HTERT RPE-1 (cell line): ENCODE data around the gene ABCD2.
"Not testable (repeated sequence)": the region's sequence is repeated elsewhere in the genome, so short reads cannot be mapped to it uniquely, and the experiment has no call there.

ENCODE experiments used
- in situ Hi-C: fragments of 300-500 bp; cut with MboI; formaldehyde crosslinking; loops from 4 replicates; pipeline ENCODE4 v1.14.3; 2020; ENCODE audit warnings: low sequenced_read_pairs

Gene ABCD2

DNA sequence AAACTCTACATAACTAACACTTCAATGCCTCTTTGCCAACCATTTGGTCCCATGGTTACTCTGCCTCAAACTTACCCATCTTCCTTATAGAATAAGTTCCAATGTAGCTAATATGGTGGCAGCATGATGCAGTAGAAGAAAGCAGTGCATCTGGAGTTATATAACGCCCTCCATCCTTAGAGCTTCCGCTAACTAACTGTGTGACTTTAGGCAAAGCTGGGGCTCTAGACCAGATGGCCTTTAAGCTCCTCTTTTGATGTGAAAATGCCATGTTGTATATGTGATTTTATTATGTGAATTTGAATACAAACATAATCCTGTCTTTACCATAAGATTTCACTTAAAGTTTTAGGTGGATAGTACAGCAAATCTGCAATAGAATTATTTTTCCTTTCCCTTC lies 6.1 kb downstream of the ABCD2 start:
- in situ Hi-C loops = no loop called here

DNA sequence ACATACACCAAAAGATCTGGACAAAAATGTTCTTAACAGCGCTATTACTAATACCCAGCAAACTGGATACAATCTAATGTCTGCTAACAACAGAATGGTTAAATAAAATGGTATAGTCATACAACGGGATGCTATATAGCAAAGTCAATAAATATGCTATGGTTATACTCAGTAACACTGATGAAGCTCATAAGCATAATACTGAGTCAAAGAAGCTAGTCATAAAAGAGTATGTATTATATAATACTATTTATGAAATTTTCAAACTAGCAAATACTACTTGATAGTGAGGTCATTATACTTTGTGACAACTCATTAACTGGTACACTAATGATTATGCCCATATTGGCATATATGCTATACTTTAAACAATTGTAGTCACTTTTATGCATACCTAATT lies 7.4 kb downstream of the ABCD2 start:
- in situ Hi-C loops = no loop called here

DNA sequence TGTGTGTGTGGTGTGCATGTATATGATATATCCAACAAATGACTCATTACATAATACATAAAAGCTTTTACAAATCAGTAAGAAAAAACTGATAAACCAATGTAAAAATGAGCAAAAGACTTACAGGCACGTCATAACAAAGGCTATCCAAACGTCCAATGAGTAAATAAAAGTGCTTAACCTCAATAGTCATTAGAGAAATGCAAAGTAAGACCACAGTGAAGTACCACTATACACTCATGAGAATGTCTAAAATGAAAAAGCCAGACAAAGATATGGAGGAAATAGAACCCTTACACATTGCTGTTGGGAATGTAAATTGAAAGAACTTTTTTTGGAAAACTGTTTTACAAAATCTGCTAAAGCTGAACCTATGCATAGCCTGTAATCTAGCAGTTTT lies 7.8 kb downstream of the ABCD2 start:
- in situ Hi-C loops = no loop called here

DNA sequence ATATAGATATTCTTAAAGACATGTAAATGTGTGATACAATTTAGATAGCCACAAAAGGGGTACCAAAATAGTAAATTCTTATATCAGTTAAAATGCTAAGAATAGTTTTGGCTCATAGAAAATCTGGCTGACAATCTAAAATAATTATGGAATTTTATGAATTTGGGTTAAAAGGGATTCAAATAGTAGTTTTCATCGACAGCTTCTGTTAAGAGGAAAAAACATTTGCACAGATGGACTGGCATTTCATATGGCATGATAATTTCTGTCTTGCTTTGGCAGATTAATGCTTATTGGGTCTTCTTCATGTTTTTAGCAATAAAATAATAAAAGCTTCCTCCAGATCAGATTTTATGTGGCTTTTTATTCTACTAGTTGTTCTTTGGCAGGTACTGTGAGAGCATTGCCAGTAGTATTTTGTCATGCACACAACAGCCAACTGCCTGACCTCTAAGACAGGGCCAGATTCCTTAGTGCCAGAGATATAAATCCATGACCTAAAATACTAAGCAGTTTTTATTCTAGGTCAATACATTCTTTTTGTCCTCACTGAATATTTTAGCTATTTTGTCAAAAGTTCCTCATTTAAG lies 9.1 kb downstream of the ABCD2 start:
- in situ Hi-C loops = no loop called here

DNA sequence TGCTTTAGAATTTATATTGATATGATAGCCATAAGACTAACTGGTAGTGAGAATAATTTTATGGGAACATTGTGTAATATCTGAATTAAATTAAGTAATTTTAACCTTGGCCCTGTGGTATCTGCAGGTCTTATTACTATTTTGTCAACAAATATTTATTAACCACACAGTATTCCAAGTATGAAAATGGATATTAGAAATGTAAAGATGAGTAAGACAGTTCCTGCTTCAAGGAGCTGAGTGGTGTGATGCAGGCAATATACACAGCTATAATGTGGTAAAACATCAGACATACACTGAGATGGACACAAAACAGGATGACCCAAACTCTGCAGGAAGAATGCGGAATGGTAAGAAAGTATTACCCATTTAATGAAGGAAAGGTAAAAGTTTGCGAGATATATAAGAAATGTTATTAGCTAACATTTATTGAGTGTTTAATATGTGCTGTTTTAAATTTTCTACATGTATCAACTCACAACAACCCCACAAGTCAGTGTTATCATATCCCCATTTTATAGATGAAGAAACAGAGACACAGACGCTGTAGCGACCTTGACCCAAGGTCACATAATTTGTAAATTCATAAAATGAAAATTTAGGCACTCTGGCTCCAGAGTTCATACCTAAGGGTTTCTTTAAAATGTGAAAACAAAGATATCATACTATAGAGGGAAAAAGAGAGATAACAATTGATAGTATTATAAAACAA lies 12.7 kb downstream of the ABCD2 start:
- in situ Hi-C loops = no loop called here

DNA sequence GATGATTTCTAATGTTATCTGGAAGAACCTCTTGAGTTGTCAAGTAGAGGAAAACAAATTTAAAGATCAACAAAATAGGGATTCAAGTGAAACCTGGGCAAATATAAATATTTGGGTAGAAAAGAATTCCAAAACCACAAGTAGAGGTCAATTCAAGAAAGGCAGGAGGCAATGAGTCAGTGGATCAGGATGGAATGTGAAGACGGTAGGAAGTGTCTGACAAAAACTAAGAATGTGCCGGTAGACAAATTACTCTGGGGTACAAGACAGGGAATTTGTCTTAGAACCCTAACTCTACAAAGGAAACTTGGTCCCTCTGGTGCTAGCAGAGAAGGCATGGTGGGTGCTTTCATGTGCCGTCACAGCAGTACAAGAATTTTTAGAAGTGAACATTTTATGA lies 13.6 kb downstream of the ABCD2 start:
- in situ Hi-C loops = no loop called here

DNA sequence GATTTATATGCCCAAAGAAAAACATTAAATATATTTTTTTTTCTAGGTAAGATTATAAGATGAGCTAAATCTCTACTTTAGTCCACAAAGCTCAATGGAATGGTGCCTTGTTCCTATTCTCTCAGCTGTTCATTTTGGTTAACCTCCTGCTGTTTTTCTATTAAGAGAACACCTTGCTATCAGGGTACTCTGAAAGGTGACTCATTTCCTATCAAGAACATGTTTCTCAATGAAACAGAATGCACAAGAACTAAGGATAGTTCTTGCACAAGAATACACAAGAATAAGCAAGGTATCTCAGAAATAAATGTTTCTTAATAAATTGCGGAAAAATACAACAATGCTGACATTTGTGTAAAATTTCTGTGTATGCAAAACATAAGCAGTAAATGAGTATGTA lies 14.1 kb downstream of the ABCD2 start:
- in situ Hi-C loops = no loop called here

DNA sequence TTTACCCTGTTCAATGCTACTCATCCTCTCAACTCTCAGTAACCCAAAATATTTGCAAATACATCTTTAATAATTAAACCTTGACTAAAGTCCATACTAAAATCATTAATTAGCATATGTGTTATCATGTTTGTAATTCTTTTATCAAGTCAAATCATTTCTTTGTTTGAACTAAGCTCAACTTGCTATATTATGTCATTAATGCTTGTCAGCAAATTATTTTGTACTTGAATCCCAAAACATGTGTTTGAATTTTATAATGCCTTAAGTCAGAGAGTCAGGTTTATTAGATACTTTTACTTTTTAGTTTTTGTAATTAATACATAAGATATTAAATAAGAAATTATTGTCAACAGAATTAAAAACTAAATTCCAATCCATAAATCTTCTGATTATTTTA lies 16.5 kb downstream of the ABCD2 start:
- in situ Hi-C loops = no loop called here

DNA sequence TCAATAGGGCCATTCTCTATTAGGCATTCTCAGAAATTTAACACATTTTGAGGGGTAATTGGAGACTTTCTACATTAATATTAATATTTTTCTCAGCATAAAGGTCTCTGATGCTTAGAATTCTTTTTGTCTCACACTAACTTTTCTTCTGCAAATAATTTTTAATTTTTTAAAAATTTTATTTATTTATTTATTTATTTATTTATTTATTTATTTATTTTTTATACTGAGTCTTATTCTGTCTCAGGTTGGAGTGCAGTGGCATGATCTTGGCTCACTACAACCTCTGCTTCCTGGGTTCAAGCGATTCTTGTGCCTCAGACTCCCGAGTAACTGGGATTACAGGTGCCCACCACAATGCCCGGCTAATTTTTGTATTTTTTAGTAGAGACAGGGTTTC lies 17.7 kb downstream of the ABCD2 start:
- in situ Hi-C loops = not testable (repeated sequence)

DNA sequence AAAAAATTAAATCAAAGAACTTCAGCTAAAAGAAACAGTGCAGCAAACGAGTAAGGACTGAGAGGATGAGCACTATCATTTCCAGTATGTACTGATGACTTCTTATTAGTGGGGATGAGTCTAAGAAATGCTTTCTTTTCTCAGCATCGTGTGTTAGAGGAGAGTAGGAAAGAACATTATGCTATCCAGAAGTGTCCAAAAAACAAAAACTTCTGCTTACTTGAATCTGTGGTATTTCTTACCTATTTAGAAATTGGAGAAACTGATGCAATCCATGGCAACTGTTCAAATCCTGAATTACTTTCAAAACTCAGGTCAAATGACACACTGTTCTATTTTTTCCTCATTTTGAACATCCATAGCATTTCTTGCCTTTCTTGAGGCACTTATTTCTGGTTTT lies 23.7 kb downstream of the ABCD2 start:
- in situ Hi-C loops = no loop called here

DNA sequence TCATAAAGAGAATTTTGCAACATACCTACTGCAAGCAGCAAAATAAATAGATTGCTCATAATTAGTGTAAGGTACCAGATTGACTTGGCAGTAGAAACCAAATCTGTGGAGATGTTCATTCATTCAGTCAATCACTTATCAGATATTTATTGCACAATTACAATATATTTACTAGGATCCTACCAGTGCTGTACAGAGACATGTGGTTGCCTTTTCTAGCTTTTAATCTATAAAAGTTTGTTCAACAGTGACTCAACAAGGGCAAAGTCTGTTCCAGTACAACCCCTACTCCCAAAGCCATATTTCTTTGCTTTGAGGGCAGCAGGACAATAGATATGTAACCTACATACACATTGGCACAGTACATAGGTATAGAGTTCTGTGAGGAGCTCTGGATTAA lies 27.3 kb downstream of the ABCD2 start:
- in situ Hi-C loops = no loop called here

DNA sequence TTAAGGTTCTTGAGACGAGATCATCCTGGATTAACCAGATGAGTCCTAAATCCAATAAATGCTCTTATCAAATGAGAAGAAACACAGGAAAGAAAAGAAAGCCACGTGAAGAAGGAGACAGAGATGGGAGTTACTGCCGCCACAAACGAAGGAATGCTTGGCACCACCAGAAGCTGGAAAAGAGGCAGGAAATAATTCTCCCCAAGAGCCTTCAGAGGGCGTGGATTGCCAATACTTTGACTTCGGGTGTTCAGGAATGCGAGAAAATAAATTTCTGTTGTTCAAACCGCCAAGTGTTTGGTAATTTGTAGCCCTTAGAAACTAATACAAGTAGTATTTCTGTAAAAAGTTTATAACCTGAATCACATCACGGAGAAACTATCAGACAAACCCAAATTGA lies 31.3 kb downstream of the ABCD2 start:
- in situ Hi-C loops = no loop called here

DNA sequence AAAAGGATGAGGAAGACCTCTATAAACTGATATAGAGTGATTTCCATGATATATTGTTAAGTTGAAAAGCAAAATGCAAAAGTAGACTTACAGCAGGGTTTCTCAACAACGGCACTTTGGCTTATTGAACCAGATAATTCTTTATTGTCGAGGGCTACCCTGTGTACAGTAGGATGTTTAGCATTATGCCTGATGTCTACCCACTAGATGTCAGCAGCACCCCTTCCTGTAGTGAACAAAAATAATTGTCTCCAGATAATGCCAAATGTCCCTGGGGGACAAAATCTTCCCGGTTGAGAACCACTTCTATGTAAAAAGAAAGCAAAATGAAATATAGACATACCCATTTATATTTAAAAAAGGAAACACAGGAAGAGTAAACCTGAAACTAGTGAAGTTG lies 32.4 kb downstream of the ABCD2 start:
- in situ Hi-C loops = no loop called here

DNA sequence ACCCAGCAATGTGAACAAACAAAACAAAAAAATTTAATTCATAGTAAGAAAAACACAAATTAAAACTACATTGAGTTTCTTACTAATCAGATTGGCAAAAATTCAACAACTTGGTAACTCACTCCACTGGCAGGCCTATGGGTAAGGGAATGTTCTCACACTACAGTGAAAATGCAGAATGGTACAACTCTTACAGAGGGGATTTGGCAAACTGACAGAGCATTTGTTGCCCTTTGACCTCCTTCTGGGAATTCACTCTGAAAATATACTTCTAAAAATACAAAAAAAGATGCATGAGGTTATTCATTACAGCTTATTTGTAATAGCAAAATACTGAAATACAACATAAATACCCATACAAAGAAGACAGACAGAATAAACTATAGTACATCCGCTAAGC lies 32.8 kb downstream of the ABCD2 start:
- in situ Hi-C loops = no loop called here

DNA sequence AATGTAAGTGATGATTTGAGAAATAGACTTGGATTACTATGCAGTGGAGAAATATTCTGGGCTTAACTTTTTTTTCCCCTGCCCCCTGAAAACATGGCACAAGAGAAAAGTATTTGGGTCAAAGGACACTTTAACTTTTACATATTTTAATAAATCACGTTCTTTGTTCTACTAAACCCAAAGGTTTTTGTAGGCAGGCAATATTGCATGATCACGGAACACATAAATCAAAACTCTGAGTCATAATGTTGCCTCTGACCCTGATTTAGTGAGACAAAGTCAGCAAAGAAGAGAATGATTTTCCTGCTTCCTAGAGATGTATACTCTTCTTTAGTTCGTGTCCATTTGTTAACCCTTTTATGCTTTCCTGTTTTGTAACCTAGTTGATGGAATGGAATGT lies 38.0 kb downstream of the ABCD2 start:
- in situ Hi-C loops = no loop called here

DNA sequence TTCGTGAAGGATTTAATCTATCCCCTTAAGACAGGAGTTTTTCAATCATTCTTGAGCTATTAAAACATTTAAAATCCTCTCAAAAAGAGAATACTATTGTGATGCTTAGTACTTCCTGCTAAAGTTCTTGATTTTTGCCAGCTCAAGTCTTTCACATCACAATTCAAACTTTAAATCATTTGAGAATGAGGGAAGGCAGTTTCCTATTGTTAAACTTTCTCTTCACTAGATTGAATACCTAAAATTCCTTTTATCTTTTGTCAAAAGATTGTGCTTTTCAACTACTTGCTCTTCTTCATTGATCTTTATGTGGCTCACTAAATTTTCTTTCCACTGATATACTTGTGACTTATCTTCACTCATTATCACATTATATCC lies 44.1 kb downstream of the ABCD2 start:
- in situ Hi-C loops = no loop called here

DNA sequence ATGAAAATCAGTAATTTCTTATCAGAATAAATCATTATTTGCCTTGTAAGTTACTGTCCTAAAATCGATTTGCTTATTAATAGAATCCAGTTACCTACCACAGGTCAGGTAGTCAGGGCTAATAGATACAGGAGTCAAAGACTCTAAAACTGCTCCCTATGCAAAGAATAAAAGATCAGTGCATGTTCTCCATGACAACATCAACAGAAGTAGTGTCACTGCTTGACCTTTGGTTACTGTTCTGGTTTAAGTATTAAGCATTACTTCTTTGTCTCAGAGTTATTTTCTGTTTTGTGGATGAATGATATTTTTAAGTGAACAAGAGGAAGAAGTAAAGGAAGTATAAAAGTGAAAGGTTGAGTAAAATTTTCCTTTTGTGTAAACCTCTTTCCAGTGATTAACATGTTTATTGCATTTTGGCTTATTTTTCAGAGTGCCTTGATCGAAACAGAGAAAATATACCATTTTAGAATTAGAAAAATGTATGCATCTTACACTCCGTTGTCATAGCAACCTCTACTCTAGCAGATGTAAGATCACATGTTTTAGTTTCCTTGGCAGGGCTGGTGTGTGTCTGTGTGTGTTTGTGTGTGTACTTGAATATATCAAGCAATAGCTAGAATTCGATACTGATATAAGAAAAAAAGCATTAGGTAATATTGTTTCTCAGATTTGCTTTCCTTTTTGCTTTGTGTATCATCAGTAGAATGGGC lies 44.7 kb downstream of the ABCD2 start:
- in situ Hi-C loops = no loop called here

DNA sequence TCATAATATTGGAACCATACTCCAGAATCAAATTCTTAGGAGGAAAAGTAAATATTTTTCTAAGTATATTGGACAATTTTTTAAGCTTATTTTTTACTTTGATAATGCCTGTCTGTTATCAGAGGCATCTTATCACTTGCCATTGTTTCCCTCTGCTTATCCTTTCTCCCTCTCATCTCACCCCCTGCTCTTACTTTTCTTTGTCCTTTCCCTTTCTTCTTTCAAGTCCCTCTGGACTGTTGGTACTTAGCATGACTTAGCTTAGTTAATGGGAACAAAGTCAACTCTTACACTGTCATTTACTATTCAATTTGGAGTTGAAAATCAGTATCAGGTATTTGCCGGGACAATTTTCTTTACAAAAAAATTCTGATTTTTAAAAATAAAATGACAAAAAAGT lies 45.2 kb downstream of the ABCD2 start:
- in situ Hi-C loops = no loop called here

DNA sequence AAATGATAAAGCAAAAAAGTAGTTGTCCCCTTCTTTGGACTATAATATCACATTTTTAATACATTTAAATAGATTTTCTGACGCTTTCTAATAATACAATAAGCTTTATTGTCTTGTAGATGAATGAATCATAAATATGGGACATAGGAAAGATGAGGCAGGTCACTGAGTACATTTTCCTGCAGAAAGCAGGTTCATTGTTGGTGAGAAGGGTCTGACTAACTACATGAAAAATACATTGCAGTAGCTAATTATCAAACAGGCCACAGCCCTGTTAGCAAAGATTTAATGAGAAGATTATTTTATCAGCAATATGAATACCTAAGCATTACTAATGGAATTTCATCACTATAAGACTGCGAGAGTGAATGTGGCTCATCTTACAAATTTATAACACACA lies 45.6 kb downstream of the ABCD2 start:
- in situ Hi-C loops = no loop called here

DNA sequence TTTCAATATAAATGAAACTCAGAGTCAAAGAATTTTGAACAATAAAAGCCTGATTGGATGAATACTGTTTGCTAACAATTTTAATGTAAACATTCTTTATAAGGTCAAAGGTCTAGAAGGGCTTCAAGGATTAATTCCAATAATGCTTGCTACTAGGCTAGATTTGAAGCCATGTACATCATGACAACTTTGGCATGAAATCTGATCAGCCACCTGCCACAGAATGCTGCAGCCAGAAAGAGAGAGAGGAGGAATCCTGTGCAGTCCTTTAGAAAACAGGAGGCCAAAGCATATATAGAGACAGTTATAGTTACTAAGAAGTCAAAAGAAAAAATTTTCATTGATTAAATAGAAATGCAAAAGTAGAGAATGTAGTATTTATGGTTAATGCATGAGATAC lies 47.1 kb downstream of the ABCD2 start:
- in situ Hi-C loops = no loop called here

DNA sequence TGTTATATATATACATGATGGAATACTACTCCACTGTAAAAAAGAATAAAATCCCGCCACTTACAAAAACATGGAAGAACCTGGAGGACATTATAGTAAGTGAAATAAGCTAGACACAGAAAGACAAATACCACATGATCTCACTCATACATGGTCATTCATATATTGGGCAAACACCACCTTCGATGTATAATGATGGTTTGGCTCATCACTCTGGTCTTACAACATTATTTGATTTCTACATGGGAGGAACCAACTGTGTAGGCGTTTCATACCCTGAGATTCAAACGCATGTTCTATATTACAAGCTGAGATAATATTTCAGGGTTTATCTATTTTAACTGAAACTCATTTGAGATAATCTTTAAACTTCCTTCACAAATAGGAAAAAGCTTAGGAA lies 48.3 kb downstream of the ABCD2 start:
- in situ Hi-C loops = no loop called here

DNA sequence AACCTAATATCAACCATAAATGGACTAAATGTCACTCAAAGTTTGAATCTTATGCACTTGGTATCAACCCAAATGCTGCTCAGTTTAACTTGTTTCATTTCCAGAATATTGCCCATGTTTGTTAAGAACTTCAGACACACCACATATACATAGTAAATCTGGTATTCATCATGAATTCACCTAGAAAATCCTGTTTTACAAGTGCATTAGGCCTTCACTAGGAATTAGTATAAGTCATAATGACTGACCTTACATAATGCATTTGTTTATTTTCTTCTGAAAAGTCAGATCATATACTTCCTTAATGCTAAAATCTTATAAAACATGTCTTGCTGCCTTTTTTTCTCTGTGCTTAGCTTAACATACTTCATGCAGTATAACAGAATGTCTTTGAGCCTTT lies 66.1 kb downstream of the ABCD2 start:
- in situ Hi-C loops = no loop called here

DNA sequence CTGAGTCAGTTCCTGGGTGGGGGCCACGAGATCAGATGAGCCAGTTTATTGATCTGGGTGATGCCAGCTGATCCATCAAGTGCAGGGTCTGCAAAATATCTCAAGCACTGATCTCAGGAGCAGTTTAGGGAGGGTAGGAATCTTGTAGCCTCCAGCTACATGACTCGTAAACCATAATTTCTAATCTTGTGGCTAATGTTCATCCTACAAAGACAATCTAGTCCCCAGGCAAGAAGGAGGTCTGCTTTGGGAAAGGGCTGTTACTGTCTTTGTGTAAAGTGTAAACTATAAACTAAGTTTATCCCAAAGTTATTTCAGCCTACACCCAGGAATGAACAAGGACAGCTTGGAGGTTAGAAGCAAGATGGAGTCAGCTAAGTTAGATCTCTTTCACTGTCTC lies 75.4 kb downstream of the ABCD2 start:
- in situ Hi-C loops = not testable (repeated sequence)
